ENCODE measurements around the gene ZNF789.
A peak's percentile ranks its signal among the peaks of the same experiment; 100 is the strongest.

The ZNF789 gene

DNA sequence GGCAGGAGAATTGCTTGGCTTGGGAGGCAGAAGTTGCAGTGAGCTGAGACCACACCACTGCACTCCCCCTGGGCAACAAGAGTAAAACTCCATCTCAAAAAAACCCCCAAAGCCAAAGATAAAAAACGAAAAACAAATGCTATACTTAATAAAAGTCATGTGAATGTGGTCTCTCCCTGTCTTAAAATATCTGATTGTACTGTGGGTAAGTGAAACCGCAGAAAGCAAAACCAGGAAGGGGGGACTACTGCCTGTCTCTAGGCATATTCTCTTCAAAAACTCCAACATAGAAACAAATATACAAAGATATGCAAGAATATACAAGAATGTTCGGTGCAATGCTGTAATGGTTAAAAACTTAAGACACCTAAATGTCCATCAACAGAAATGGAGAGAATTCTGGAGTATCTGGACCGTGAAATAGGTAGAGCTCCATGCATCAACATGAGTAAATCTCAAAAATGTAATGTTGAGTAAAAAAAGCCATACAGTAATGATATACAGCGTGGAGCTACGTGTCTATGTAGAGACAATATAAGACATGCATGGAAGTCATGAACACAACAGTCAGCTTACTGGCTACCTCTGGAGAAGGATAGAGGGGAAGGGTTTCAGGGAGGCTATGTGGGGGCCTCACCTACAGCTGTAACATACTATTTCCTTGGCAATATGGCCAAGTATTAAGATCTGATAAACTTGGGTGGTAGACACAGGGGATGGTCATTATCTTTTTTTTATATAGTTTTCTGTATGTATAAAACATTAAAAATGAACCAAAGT, 25.3 kb downstream of the ZNF789 start:
- TF ChIP-seq, protein P1, sequence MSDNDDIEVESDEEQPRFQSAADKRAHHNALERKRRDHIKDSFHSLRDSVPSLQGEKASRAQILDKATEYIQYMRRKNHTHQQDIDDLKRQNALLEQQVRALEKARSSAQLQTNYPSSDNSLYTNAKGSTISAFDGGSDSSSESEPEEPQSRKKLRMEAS (IDR thresholded peaks at IDR 0.05; ENCODE audit: low read depth, low read length) = no peak
- peak overlapping the region; percentile 98 for H3K4me3 ChIP-seq (ENCODE audit: low read depth, low read length)
- DNase-seq (ENCODE audit: low read depth) = no peak

DNA sequence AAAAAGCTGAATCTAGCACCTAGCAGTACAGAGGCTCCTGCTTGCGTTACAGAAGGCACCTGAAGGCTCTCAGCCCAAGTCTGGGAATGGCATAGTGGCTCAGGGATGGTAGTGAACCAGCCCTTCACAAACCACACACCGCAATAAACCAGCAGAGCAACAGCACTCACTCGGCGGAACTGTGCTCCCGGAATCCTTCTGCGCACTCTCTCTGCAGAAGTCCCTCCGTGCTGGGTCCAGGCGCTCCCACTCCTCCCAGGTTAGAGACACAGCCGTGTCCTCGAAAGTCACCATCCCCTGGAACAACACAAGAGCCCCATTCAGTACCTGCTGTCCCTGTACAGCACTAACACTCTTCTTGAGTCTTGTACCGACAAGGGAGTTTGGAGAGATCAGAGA, 25.9 kb downstream of the ZNF789 start:
- H3K4me3 ChIP-seq (ENCODE audit: low read depth, low read length) = peak overlapping the region; percentile 98
- DNase-seq (ENCODE audit: low read depth) = peak; percentile 64
- TF ChIP-seq MYC (IDR thresholded peaks at IDR 0.05; ENCODE audit: low read depth, low read length) (no peak), POLR2A (IDR thresholded peaks at IDR 0.05; ENCODE audit: extremely low read depth, insufficient read length) (no peak)
- TF ChIP-seq, protein P1 (IDR thresholded peaks at IDR 0.05; ENCODE audit: low read depth, low read length) = no peak
- TF ChIP-seq, protein P2, sequence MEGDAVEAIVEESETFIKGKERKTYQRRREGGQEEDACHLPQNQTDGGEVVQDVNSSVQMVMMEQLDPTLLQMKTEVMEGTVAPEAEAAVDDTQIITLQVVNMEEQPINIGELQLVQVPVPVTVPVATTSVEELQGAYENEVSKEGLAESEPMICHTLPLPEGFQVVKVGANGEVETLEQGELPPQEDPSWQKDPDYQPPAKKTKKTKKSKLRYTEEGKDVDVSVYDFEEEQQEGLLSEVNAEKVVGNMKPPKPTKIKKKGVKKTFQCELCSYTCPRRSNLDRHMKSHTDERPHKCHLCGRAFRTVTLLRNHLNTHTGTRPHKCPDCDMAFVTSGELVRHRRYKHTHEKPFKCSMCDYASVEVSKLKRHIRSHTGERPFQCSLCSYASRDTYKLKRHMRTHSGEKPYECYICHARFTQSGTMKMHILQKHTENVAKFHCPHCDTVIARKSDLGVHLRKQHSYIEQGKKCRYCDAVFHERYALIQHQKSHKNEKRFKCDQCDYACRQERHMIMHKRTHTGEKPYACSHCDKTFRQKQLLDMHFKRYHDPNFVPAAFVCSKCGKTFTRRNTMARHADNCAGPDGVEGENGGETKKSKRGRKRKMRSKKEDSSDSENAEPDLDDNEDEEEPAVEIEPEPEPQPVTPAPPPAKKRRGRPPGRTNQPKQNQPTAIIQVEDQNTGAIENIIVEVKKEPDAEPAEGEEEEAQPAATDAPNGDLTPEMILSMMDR (IDR thresholded peaks at IDR 0.05; ENCODE audit: low read depth, low read length) = no peak

DNA sequence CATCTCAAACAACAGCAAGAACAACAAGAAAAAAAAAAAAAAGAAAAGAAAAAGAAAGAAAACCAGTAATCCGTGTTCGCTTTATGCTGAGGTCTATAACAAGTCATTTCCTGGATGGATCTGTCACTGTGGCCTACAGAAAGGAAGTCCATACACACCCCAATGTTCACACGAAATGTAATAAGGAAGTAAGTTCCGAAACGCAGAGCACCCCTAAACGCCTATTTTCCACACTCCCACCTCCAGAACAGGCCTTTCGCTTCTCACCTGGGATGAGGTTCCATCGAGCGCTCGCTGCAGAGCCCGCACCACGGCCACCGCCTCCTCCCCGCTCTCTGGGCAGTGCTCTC, 26.7 kb downstream of the ZNF789 start:
- peak overlapping the region; percentile 98 for H3K4me3 ChIP-seq (ENCODE audit: low read depth, low read length)
- peak; percentile 58 for DNase-seq (ENCODE audit: low read depth)
- TF ChIP-seq, protein P2 (IDR thresholded peaks at IDR 0.05; ENCODE audit: low read depth, low read length) = no peak
- no peak for TF ChIP-seq POLR2A (IDR thresholded peaks at IDR 0.05; ENCODE audit: extremely low read depth, insufficient read length)
- TF ChIP-seq, protein P1 (IDR thresholded peaks at IDR 0.05; ENCODE audit: low read depth, low read length) = no peak

DNA sequence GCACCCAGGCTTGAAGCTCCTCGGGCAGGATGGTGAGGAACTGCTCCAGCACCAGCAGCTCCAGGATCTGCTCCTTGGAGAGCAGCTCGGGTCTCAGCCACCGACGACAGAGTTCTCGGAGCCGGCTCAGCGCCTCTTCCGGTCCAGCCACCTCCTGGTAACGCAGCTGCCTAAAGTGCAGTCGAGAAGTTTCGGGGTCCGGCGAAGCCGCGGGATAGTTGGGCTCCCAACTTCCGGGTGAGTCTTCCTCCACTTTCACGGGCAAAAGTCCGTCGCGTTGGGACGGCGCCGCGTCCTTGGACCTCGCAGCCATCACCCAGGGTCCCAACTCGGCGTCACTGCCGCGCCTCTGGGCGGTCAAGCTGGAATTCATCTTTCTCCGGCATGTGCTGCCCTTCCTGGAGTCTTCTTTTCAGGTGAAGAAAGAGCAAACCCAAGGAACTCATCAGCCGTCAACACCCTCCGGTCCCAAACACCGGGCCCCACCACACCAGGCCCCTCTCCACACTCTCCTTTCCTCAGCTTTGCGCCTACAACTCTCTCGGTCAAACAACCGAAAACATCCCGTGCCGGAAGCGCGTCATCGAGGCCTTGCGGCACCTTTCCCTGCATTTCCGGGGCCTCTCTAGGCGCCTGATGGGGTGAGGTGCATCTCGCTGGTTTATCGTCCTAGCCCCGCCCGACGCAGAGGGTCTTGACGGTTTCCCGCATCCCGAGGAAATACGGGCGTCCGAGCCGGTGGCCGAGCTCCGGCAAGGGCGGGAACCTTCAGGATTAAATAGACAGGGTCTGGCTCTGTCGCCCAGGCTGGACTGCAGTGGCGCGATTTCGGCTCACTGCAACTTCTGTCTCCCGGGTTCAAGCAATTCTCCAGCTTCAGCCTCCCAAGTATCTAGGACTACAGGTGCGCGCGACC, 27.3 kb downstream of the ZNF789 start, which contains the start of gene ZNF394:
Gene ZNF394, minus strand, starts transcription at position 561 of the 916 bp plus-strand sequence. Its CDS starts 188 bp downstream, at position 373.
- TF ChIP-seq, protein P2 (IDR thresholded peaks at IDR 0.05; ENCODE audit: low read depth, low read length) = no peak
- TF ChIP-seq MYC (IDR thresholded peaks at IDR 0.05; ENCODE audit: low read depth, low read length) (peak; percentile 90), POLR2A (IDR thresholded peaks at IDR 0.05; ENCODE audit: extremely low read depth, insufficient read length) (peak; percentile 96)
- TF ChIP-seq, protein P1 (IDR thresholded peaks at IDR 0.05; ENCODE audit: low read depth, low read length) = no peak; the same call in 1 of the 2 replicates
- DNase-seq (ENCODE audit: low read depth) = peak; percentile 97
- H3K4me3 ChIP-seq (ENCODE audit: low read depth, low read length) = peak within 1 kb of the TSS; percentile 98

DNA sequence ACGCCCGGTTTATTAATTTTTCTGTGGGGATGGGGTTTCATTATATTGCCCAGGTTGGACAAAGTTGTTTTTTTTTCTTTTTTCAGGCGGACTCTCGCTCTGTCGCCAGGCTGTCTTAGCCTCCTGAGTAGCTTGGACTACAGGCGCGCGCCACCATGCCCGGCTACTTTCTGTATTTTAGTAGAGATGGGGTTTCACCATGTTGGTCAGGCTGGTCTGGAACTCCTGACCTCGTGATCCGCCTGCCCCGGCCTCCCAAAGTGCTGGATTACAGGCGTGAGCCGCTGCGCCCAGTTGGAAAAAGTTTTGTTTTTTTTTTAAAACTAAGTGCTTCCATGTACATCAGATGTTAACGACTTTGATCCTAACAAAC, 27.9 kb downstream of the ZNF789 start:
- no peak for DNase-seq (ENCODE audit: low read depth)
- TF ChIP-seq, protein P2 (IDR thresholded peaks at IDR 0.05; ENCODE audit: low read depth, low read length) = no peak
- peak overlapping the region; percentile 98 for H3K4me3 ChIP-seq (ENCODE audit: low read depth, low read length)

DNA sequence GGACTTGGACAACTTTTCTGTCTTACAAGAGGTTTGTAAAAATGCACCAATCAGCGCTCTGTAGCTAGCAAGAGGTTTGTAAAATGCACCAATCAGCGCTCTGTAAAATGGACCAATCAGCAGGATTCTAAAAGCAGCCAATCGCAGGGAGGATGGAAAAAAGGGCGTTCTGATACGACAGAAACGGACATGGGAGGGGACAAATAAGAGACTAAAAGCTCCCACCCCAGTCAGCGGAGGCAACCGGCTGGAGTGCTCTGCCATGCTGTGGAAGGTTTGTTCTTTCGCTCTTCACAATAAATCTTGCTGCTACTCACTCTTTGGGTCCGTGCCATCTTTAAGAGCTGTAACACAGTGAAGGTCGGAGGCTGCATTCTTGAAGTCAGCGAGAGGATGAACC, 28.5 kb downstream of the ZNF789 start:
- peak overlapping the region; percentile 98 for H3K4me3 ChIP-seq (ENCODE audit: low read depth, low read length)
- DNase-seq (ENCODE audit: low read depth) = peak; percentile 53

Data from NB4 (cell line).